ENCODE results near the gene RASSF5.

DNA sequence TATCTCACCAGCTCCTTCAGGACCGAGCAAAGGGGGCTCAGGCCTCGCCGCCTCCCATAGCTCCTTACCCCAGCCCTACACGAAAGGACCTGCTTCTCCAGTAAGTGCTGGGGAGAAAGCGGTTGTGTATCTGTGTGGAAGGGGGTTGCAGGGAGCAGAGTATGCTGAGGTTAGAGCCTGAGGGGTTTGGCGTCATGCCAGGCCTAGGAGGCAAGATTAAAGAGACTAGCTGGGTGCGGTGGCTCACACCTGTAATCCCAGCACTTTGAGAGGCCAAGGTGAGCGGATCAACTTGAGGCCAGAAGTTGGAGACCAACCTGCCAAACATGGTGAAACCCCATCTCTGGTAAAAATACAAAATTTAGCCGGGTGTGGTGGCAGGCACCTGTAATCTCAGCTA is 14.1 kb upstream of the RASSF5 start:
- TF ChIP-seq POLR2AphosphoS5 (IDR thresholded peaks at IDR 0.05; ENCODE audit: low read depth, low read length) (no peak), POLR2A (IDR thresholded peaks at IDR 0.05; ENCODE audit: low read depth, low read length) (no peak), TAF1 (IDR thresholded peaks at IDR 0.05; ENCODE audit: low read depth, low read length) (no peak), SPI1 (IDR thresholded peaks at IDR 0.05; ENCODE audit: low read depth, low read length) (no peak), POU2F2 (IDR thresholded peaks at IDR 0.05; ENCODE audit: low read depth, low read length) (no peak)

All from GM12891 (cell line).